Measurements from ENCODE around the gene ZMIZ1. TPM values are rescaled to one million over a fixed set of nuclear protein-coding genes. Genes with fewer than 3 reads are reported as not detected.
A peak's percentile ranks its signal among the peaks of the same experiment; 100 is the strongest.

ZMIZ1 gene
- total RNA-seq, 1 experiment from 2014 or later = 23.5 TPM

GRCh38 chr10:79092292-79092896, 23.6 kb downstream of the ZMIZ1 start:
- Mint-ChIP-seq H3K36me3 (ENCODE audit: insufficient read depth, unreplicated experiment) (peaks cover 15% of the 10 kb centered on the region), H3K4me1 (ENCODE audit: low read depth, unreplicated experiment) (peaks cover 70% of the 10 kb centered on the region), H3K27me3 (ENCODE audit: unreplicated experiment) (no peaks in the 10 kb centered on the region), H3K9me3 (ENCODE audit: low read depth, unreplicated experiment) (no peaks in the 10 kb centered on the region), H3K27ac (ENCODE audit: unreplicated experiment) (no peak overlapping the region), H3K4me3 (ENCODE audit: low read depth, unreplicated experiment) (no peak overlapping the region)
- DNase-seq = no peak
- BruUV-seq (replicated peaks) = no TSS peak
- CTCF ChIA-PET = interaction anchor here (0.7 kb wide), 1 partner anchor 242 kb away, joined by 4 read pairs; no protein-coding TSS in a partner anchor
- intact Hi-C loops (cut with micrococcal nuclease; ENCODE audit: unreplicated experiment) = no loop called here
- TF ChIP-seq CTCF (IDR thresholded peaks at IDR 0.05; ENCODE audit: unreplicated experiment) = no peak

GRCh38 chr10:79093658-79094411, 25.1 kb downstream of the ZMIZ1 start:
- H3K4me3 Mint-ChIP-seq (ENCODE audit: low read depth, unreplicated experiment) = no peak overlapping the region
- CTCF ChIA-PET = interaction anchor here (0.6 to 1.2 kb wide), 7 partner anchors 18 to 1205 kb away, joined by 3 to 7 read pairs (median 3); no protein-coding TSS in a partner anchor
- DNase-seq = peak; percentile 72
- no peaks in the 10 kb centered on the region for H3K27me3 Mint-ChIP-seq (ENCODE audit: unreplicated experiment)
- H3K9me3 Mint-ChIP-seq (ENCODE audit: low read depth, unreplicated experiment) = no peaks in the 10 kb centered on the region
- TF ChIP-seq CTCF (IDR thresholded peaks at IDR 0.05; ENCODE audit: unreplicated experiment) = no peak
- H3K36me3 Mint-ChIP-seq (ENCODE audit: insufficient read depth, unreplicated experiment) = peaks cover 15% of the 10 kb centered on the region
- H3K27ac Mint-ChIP-seq (ENCODE audit: unreplicated experiment) = peak overlapping the region; percentile 21
- H3K4me1 Mint-ChIP-seq (ENCODE audit: low read depth, unreplicated experiment) = peaks cover 74% of the 10 kb centered on the region
- BruUV-seq (replicated peaks) = no TSS peak
- intact Hi-C loops (cut with micrococcal nuclease; ENCODE audit: unreplicated experiment) = no loop called here

GRCh38 chr10:79094412-79095175, 25.8 kb downstream of the ZMIZ1 start:
- no peaks in the 10 kb centered on the region for H3K9me3 Mint-ChIP-seq (ENCODE audit: low read depth, unreplicated experiment)
- DNase-seq = no peak
- TF ChIP-seq CTCF (IDR thresholded peaks at IDR 0.05; ENCODE audit: unreplicated experiment) = no peak
- H3K27me3 Mint-ChIP-seq (ENCODE audit: unreplicated experiment) = no peaks in the 10 kb centered on the region
- BruUV-seq (replicated peaks) = no TSS peak
- peaks cover 74% of the 10 kb centered on the region for H3K4me1 Mint-ChIP-seq (ENCODE audit: low read depth, unreplicated experiment)
- peaks cover 15% of the 10 kb centered on the region for H3K36me3 Mint-ChIP-seq (ENCODE audit: insufficient read depth, unreplicated experiment)
- no peak overlapping the region for H3K27ac Mint-ChIP-seq (ENCODE audit: unreplicated experiment)
- CTCF ChIA-PET = interaction anchor here (0.6 to 1.2 kb wide), 6 partner anchors 17 to 100 kb away, joined by 3 to 7 read pairs (median 3); no protein-coding TSS in a partner anchor
- intact Hi-C loops (cut with micrococcal nuclease; ENCODE audit: unreplicated experiment) = no loop called here
- no peak overlapping the region for H3K4me3 Mint-ChIP-seq (ENCODE audit: low read depth, unreplicated experiment)

GRCh38 chr10:79095316-79095715, 26.6 kb downstream of the ZMIZ1 start:
- intact Hi-C loops (cut with micrococcal nuclease; ENCODE audit: unreplicated experiment) = no loop called here
- Mint-ChIP-seq H3K36me3 (ENCODE audit: insufficient read depth, unreplicated experiment) (peaks cover 15% of the 10 kb centered on the region), H3K27me3 (ENCODE audit: unreplicated experiment) (no peaks in the 10 kb centered on the region), H3K27ac (ENCODE audit: unreplicated experiment) (peak overlapping the region; percentile 13), H3K4me3 (ENCODE audit: low read depth, unreplicated experiment) (no peak overlapping the region), H3K4me1 (ENCODE audit: low read depth, unreplicated experiment) (peaks cover 72% of the 10 kb centered on the region), H3K9me3 (ENCODE audit: low read depth, unreplicated experiment) (no peaks in the 10 kb centered on the region)
- no peak for DNase-seq
- CTCF ChIA-PET = no interaction called here
- no peak for TF ChIP-seq CTCF (IDR thresholded peaks at IDR 0.05; ENCODE audit: unreplicated experiment)
- BruUV-seq (replicated peaks) = no TSS peak

All from Calu3 (cell line).